ENCODE data around the gene SNRPD3.

GRCh38 chr22:24584871-24585411, 29.1 kb downstream of the SNRPD3 start:
- no peak for TF ChIP-seq BRCA1 (IDR thresholded peaks at IDR 0.05)
- no peak for TF ChIP-seq BRCA1 (CRISPR knock-in tag; IDR thresholded peaks at IDR 0.05)
- TF ChIP-seq NBN (IDR thresholded peaks at IDR 0.05; ENCODE audit: low read depth), result no peak
